Measurements from ENCODE around the gene PRDM16.

Gene PRDM16

DNA sequence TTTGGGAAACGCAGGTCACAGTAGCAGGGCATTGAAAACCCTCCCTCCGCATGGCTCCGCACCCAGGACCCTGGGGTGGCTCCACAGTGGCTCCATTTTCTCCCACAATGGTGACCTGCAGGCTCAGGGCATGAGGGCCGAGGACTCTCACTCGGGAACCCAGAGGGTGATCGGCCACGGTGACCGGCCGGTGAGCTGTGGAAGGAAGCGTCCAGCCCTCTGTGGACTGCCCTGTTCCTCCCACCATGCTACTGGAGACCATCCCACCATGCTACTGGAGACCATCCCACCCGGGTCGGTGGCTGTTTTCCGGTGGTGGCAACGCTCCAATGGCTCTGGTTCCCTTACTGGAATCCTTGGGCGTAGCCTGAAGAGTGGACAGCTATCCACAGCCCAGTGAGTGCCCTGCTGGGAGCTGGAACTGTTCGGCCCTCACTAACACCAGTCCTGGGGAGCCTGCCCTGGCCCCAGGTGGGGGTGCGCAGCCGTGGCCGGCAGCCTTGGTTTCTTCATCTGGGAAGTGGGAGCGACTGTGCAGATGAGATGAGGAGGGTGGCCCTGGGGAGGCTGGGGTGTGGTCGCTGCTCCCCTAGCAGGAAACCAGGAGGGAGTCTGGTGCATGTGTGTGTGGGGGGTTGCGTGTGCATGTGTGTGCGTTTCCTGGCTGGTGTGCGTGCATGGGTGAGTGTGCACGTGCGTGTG is 59.6 kb downstream of the PRDM16 start:
- DNase-seq, result no peak

DNA sequence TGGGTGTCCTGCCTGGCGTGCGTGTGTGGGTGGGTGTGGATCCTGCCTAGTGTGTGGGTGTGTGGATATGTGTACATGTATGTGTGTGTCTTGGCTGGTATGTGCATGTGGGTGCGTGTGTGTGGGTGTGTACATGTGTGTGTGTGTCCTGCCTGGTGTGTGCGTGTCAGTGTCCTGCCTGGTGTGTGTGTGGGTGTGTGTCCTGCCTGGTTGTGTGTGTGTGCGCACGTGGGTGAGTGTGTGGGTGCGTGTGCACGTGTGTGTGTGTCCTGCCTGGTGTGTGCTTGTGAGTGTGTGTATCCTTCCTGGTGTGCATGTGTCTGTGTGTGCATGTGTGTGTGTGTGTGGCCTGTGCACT is 60.1 kb downstream of the PRDM16 start:
- DNase-seq, result no peak

DNA sequence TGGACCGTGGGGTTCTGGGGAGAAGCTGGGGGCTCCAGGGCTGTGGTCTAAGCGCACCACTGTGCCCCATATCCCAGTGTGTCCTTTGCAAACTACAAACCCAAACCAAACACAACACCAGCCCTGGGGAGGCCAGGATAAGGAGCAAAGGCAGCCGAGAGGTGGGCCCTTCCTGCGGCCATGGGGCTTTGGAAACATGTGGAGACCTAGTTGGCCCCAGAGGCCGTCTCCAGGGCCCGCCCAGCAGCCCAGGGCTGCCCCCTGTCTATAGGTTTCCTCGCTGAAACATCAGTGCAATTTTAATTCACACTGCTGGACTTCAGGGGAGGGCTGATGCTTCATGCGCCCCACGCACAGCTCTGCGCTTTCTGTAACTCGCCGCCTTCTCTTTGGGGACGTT is 61.3 kb downstream of the PRDM16 start:
- DNase-seq, result no peak

DNA sequence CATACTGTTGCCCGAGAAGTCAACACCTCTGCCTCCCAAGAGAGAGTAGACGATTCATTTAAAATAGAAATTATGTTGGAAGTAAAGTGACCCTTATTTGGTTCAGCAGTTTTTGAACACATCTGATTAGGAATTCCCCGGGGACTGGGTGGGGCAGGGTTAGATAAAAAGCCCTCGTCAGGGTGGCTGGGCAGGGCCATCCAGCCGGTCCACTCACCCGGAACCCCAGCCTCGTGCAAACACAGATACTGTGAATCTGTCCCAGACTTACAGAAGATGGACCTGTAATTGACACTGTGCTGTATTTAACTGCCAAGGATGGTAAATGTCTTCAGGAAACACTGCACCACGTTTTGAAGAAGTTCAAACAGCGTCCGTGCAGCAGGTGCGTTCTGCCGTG is 63.7 kb downstream of the PRDM16 start:
- DNase-seq, result no peak

DNA sequence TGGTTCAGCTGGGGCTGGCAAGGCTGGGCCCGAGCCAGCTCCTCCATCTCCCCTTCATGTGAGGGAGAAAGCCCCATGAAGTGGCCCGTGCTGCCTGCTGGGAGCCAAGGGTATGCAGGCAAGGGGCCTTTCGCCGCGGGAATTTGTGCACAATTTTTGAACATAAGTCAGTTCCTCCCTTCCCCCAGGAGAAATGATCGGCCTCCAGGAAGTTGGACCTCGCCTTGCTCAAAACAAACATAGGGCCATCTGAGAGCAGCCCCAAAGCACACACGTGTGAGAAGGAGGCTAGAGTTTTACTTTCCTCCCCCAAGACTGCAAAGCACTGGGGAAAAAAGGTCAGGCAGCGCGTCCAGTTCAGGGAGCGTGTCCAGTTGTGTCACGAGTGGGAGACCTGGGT is 64.7 kb downstream of the PRDM16 start:
- DNase-seq, result no peak

DNA sequence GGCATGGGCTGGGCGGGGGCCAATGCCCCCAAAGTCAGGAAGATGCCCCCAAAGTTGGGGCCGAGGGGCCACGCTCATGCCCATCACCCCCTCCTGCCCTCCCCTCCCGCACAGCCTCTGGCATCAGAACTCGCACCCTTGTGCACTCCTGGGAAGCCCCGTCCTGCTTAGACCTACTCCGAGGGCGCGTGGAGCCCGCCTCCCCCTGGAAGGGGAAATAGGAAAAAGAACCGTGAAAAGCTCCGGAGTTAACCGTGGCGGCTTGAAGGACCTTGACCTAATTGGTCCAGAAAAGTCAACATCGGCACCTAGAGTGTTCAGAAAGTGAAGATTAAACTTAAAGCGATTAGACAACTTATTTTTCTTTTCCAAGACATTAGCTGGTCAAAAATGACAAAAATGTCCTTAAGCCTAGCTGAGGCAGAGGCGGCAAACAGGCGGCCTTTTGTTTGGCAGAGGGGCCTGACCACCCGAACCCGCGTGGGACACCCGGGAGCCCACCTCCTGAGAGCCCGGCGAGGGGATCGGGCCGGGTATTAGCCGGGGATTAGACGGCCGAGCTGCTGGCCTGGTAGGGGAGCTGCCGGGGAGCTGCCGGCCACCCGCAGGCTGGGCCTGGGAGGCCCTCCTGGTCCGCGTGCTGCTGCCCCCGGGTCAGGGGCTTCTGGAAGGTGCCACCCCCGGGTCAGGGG is 65.5 kb downstream of the PRDM16 start:
- DNase-seq, result no peak

DNA sequence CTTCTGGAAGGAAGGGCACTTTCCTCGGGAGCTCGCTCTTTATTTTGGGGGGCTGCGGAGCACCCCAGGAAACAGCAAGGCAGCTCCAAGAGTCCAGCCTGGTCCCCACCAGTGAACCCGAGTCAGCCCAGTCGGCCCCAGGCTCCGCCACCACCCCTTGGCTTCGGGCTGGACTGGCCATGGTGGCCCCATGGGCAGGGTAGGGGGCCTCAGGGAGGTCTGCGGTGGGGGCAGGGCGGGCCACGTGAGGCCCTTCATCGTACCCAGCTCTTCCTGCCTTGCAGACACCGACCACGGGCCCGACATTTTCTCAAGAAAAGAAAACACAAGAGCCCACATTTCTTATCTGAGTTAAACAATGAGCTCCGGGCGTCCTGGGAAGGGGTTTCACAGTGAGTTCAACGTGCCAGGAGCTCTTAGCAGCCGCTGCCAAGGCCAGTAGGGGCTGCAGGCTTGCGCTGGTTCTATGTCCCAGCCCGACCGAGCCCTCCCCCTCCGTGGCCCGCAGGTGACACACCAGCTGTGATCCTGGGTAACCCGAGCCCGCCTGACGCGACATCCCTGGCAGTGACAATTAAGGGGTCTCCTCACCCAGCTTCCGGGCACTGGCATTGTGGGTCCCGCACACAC is 66.2 kb downstream of the PRDM16 start:
- no peak for DNase-seq

DNA sequence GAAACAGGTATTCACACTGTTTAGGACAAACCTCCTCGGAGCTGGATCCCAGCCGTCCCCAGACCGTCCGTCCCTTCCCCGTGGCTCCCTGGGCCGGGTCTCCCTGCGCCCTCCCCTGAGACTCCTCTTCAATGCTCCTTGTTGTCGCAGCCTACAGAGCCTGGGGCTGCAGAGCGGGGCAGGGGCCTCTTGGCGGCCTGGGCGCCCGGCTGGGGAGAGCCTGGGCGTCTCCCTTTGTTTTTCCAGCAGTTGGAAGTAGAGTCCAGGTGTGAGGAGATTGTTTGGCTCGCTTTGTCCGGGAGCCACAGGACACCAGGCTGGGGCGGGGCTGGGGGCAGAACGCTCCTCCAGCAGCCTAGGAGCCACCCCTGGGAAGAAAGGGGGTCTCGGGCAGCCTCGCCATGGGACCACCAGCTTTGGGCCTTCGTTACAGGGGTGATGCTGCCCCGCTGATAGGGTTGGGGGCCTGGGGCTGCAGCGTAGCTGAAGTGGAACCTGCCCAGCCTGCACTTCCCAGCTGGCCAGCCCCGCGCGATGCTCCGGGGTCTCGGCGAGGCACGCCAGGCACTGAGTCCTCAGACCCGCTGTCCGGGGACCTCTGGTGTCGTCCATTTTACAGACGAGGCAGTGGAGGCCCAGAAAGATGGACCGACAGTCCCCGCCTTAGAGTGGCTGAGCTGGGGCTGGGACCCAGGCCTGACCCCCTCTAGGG is 66.9 kb downstream of the PRDM16 start:
- no peak for DNase-seq

DNA sequence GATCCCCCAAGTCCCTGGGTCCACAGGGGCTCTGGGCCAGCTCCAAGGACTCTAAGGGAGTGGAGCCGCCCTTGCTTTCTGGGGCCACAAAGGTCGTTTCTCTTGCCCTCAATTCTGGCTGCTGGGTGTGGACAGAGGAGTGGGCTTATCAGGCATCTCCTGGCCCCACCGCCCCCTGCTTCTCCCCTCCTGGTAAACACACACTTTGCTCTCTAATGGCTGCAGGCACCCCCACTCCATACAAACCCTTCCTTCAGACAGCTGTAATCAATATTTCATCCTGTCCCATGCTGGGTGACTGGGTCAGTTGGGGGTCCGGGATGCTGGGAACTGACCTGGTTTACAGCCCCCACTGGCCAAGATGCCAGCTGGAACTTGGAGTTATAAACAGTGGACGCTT is 67.5 kb downstream of the PRDM16 start:
- no peak for DNase-seq

DNA sequence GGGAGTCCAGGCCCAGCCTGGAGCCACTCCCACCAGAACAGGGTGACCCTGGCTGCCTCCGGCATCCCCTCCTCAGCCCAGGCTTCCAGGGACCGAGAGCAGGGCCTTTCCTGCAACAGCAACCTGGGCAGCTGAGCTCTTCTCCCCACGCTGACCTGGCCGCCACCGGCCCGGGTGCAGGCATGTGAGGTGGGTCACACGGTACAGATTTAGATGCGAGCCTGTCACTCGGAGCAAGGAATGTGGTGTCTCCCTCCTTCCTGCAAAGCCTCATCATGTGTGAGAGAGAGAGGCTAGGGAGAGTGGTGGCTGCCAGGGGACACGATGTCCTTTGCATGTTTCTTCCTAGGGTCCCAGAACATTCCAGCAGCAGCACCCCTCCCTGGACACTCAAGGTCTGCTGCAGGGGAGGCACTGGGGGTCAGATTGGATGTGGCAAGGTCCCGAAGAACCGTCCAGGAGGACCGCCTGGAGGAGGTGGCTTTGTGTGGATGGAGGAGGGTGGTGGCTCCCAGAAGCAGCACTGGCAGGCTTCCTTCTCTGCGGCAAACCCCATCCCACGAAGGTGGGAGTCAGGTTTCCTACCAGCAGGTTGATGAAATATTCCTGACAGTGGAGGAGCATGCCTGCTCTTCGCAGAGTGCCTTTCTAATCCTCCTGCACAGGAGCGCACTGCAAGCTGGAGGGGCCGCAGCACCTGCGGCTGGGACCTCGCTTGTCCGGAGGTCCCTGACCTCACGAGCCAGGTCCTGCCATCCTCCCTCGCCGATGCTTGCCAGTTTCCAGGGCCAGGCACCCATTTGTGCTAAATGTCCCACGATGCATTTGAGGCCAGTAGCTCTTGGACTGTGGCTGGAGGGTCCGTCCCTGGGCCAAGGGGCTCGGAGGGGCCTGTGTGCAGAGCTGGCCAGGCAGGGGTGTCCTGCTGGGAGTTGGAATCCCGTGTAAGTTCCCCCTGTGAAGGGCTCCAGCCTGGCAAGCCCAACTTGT is 68.4 kb downstream of the PRDM16 start:
- no peak for DNase-seq

DNA sequence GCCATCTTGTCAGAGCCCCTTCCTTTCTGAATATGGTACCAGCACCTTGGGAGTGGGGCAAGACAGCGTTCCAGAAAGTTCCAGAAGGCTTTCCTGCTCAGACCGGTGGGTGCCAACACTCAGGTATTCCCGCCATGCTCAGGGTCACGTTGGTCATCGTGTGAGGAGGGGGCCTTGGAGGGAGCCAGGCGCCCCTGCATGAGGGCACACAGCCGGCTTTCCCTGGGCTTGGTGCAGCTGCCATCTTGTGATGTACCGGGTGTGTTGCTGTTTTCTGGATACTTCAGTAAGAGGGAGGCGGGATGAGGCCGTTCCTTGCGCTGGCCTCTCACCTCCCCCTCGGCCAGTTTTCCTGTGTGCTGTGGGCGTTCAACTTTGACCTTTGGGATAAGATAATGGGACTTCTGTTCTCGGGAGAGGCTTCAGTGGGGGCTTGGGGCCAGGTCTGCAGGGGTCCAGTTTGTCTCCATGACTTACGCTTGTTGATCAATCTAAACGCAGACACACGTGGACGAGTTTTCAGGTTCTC is 69.7 kb downstream of the PRDM16 start:
- no peak for DNase-seq

DNA sequence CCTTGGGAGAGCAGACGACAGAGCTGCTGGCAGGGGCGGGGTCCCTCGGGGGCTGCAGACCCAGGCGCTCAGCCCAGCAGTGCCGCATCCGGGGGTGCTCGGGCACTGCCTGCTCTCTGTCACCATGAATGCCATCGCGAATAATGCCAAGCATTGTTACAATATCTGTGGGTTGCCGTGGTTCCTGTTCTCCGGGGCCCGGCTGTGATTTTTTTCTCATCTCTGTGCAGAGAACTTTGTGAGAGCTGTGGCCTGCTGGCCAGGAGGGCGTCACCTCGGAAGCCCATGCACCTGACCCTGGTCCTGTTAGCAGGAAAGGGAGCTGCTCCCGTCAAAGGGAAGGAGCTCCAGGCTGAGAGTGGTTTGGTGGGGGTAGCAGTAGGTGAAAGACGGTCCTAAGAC is 70.4 kb downstream of the PRDM16 start:
- DNase-seq, result no peak

DNA sequence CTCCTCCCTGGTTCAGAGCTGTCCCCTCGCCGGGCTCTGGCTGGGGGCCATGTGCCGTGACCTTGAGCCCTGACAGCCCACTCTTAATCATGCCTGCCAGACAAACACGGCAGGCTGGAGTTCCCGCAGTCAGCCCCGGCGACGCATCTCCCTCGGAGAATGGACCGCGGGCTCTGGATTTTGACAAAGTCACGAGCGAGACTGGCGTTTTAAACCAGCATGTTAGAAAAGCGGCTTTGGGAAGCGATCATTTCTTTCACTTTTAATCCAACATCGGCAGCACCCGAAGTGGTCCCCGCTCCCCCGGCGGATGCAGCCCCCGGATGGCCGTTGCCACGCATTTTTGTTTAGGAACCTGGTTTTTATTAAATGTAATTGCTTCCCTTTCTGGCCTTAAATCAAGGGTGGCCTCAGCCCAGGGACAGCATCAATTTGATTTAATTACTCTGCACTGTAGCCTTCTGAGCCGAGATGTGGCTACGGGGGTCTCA is 70.9 kb downstream of the PRDM16 start:
- DNase-seq, result no peak

DNA sequence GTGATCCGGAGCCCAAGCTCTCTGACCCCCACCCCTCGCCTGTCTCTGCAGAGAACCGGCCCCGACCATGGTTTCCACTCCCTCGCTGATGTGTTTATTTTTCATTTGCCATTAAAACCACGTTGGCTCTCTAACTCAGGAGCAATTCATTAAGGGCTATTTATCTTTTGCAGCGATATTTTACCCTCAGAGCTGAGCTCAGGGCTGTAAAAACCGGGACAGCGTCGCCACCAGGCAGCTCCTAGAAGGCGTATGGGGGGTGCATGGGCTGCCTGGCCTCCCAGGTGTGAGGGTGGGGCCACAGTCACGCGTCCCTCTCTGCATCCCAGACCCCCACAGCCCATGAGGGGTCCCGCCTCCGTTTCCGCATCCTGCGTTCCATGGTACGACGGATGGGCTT is 71.4 kb downstream of the PRDM16 start:
- no peak for DNase-seq

DNA sequence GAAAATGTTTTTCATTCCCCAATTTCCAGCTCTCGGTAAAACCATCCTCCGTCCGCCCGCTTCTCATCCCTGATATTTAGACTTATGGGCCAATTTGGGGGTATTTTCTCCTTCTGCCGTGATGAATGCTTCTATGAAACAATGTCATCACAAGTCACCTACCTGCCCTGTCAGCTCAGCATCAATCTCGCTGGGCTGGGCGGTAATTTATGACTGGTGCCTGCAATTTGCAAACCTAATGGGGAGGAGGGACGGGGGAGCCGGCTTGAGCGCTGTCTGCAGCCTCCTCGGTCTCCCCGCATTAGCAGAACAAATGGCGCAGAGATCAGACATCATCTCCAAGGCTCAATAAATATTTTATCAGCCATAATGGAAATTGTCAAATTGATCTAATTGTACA is 72.1 kb downstream of the PRDM16 start:
- no peak for DNase-seq

DNA sequence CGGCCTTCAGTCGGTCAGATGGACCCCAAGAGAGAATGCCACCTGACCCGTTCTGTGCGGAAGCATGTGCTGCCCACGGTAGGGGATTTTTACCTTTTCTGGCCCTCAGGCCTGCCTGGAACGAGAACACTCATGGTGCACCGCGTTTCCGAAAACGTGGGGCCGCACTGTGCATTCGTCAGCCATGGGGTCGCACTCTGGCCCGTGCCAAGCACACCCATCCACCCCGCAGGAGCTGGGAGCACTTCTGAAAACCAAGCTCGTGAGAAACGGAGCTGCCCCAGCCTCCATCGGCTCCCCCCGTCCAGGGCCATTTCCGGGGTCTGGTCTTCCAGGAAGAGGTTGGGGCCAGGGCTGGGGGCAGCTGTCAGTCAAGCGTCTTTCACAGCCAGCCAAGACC is 72.8 kb downstream of the PRDM16 start:
- DNase-seq, result no peak

DNA sequence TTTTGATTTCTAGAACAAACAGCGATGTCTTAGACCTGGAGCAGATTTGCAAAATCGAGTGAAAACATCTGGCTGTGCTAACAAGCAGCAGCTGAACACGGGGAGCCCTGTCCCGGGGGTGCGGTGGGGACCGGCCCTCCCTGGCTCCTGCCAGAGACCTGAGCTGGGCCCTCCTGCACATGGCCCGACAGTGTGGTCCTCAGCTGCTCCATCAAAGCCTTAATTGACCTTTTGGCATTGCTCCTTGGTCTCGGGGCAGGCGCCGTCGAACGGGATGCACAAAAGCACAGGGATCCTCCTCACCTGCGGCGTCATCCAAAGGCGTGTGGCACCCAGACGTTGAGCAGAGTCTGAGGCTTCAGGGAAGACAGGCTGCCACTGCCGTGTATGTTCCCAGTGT is 73.2 kb downstream of the PRDM16 start:
- no peak for DNase-seq

DNA sequence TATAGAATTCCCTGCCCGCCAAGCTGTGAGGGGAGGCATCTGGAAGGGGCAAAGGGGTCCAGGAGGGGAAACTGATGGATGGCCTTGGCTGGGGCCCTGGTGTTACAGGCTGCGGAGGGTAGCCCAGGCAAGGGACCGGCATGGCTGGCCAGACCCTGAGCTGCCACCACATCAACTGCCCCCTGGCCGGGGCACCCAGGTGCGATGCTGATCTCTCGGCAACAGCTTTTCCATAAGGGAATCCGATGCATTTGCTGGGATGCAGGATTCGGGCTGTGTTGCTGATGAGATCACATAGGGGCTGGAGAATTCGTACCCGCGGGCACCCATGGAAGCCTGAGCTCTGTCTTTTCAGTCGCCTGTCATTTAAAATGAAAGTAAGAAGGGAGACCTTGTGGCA is 73.7 kb downstream of the PRDM16 start:
- DNase-seq, result no peak

DNA sequence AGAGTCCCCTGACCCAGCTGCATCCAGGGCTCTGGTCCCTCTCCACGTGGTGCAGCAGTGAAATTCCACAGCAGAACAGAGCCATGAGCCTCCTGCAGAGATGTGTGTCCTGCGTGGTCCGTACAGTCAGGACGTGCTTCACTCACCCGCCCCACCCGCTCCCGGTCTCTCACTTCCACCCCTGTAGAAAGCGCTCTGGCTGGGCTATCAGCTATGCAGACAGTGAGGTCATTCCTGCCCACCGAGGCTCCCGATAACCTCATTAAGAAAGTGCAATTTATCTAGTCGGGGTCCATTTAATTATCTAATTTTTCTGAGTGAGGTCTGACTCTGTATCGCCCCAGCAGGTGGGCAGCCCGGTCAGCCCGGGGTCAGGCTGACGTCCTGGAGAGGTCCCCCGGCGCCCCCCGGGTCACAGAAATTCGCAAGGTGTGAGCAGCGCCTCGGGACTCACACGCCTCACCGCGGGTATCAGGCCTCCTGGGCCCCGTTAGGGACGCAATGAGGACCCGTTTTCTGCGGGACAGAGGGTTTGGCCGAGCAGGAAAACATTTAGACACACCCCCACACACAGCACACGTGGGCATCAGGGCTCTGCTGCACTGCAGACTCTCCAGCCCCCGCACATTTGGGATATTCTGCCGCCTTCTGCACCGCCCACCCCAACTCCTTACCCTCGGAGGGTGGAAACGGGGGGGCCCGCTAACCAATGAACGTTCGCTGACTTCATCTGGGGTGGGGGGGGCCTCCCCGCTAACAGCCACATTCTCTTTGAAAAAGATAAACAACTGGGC is 76.7 kb downstream of the PRDM16 start:
- DNase-seq, result no peak

DNA sequence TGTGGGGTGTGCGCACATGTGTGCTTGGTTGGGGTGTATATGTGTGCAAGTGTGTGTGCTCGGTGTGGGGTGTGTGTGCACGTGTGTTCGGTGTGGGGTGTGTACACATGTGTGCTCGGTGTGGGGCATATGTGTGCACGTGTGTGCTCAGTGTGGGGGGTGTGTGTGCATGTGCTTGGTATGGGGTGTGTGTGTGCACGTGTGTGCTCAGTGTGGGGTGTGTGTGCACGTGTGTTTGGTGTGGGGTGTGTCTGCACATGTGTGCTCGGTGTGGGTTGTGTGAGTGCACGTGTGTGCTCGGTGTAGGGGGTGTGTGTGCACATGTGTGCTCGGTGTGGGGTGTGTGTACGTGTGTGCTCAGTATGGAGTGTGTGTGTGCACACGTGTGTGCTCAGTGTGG is 77.5 kb downstream of the PRDM16 start:
- DNase-seq, result no peak

DNA sequence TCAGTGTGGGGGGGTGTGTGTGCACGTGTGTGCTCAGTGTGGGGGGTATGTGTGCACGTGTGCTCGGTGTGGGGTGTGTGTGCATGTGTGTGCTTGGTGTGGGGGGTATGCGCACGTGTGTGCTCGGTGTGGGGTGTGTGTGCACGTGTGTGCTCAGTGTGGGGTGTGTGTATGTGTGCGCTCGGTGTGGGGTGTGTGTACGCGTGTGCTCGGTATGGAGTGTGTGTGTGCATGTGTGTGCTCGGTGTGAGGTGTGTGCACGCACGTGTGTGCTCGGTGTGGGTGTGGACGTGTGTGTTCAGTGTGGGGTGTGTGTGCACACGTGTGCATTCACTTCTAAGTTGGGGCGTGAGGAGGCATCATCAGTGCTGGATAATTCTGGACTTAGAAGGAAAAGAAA is 77.9 kb downstream of the PRDM16 start:
- no peak for DNase-seq

Data from CD4-positive, alpha-beta T cell treated with Interleukin-4 for 1 hour (primary cell).